Endothelial cell of umbilical vein (primary cell): ENCODE results near the gene ERVW-1.

ENCODE experiments used
- CTCF ChIP-seq, 2 donors: IDR thresholded peaks; 1 replicate in 1 of 2; 2 replicates in 1 of 2; pipeline ENCODE4 v1.5.1; 2011; ENCODE audit warnings: low read length in 2 of 2, mild to moderate bottlenecking in 2 of 2, moderate library complexity in 2 of 2, control low read depth in 1 of 2, inconsistent platforms in 1 of 2, low read depth in 1 of 2; ENCODE audit not compliant: insufficient read depth in 1 of 2; ENCODE audit errors: extremely low read depth in 1 of 2
- MAX ChIP-seq: IDR thresholded peaks from 2 replicates; pipeline ENCODE4 v1.6.1; 2011; ENCODE audit not compliant: insufficient read depth, insufficient read length
- MYC ChIP-seq: IDR thresholded peaks from one replicate; pipeline ENCODE4 v1.6.1; 2011; ENCODE audit warnings: mild to moderate bottlenecking, low read depth, low read length
- POLR2A ChIP-seq: IDR thresholded peaks from 2 replicates; pipeline ENCODE4 v1.6.1; 2012; ENCODE audit warnings: low read depth, mild to moderate bottlenecking, control low read depth, low read length

- no peak for TF ChIP-seq CTCF (IDR thresholded peaks at IDR 0.05; ENCODE audit: extremely low read depth in 1 of 2, insufficient read depth in 1 of 2, low read depth in 1 of 2, low read length in 2 of 2)
- no peak for TF ChIP-seq MAX
- TF ChIP-seq POLR2A, result no peak
- TF ChIP-seq MYC, result no peak
Measured at GRCh38 chr7:92489634-92490033, 11.9 kb upstream of the ERVW-1 start.
